H1 (cell line): ENCODE measurements around the gene HLF. TPM values are rescaled to one million over a fixed set of nuclear protein-coding genes. Genes with fewer than 3 reads are reported as not detected.

ENCODE experiments used
- CTCF ChIA-PET: fragments of 300-600 bp; sonication (Branson Sonifier 250); formaldehyde crosslinking; loops from one replicate; lab custom pipeline; 2021; ENCODE audit not compliant: partially characterized antibody; lab: Charles Lee
- POLR2A ChIA-PET: fragments of 300-600 bp; sonication (Branson Sonifier 250); formaldehyde crosslinking; loops from one replicate; lab custom pipeline; 2021; ENCODE audit warnings: inconsistent platforms; ENCODE audit not compliant: partially characterized antibody; lab: Charles Lee
- DNase-seq, 2 experiments: peaks; one replicate each; pipeline versions ENCODE4 v3.0.0 to v3.0.0-alpha.2; 2010 to 2022; ENCODE audit warnings: low spot score in 2 of 2, low read depth in 1 of 2, mixed read lengths in 1 of 2
- FAIRE-seq: peaks from 2 replicates; lab custom pipeline; 2011; peaks lifted over from hg19 to GRCh38; lab: Jason Lieb, UNC
- H2AFZ ChIP-seq: 2 replicates; pipeline ENCODE4 v1.8.1; 2012; ENCODE audit warnings: low read length, inconsistent platforms
- H2AK5ac ChIP-seq: 2 replicates; pipeline ENCODE4 v1.6.1; 2013; ENCODE audit warnings: low read depth, low read length
- H2BK120ac ChIP-seq: replicated peaks from 2 replicates; pipeline ENCODE3; 2013; ENCODE audit warnings: low read depth, low read length, inconsistent platforms
- H2BK12ac ChIP-seq: 2 replicates; pipeline ENCODE4 v1.6.1; 2013; ENCODE audit warnings: low read depth, low read length
- H2BK15ac ChIP-seq: 2 replicates; pipeline ENCODE4 v1.6.1; 2013; ENCODE audit warnings: low read length
- H2BK20ac ChIP-seq: 2 replicates; pipeline ENCODE4 v1.6.1; 2013; ENCODE audit warnings: low read length
- H2BK5ac ChIP-seq: 2 replicates; pipeline ENCODE4 v1.6.1; 2013; ENCODE audit warnings: low read depth, low read length
- H3K14ac ChIP-seq: 2 replicates; pipeline ENCODE4 v1.6.1; 2013; ENCODE audit warnings: inconsistent platforms; ENCODE audit not compliant: insufficient read length
- H3K18ac ChIP-seq: 2 replicates; pipeline ENCODE4 v1.6.1; 2013; ENCODE audit warnings: low read length; ENCODE audit errors: extremely low read depth
- H3K23ac ChIP-seq: 2 replicates; pipeline ENCODE4 v1.6.1; 2013; ENCODE audit warnings: inconsistent platforms; ENCODE audit not compliant: insufficient read length
- H3K23me2 ChIP-seq: 2 replicates; pipeline ENCODE4 v1.6.1; 2013; ENCODE audit warnings: low read depth, low read length
- H3K27ac ChIP-seq: 2 replicates; pipeline ENCODE4 v1.6.1; 2011; ENCODE audit warnings: low read depth, low read length, inconsistent platforms
- H3K27me3 ChIP-seq, 4 experiments: replicated peaks in 1 of 4; 1 replicate in 1 of 4; 2 replicates in 3 of 4; pipeline versions ENCODE4 v1.6.1 to v1.8.1; 2011 to 2013; ENCODE audit warnings: low read length in 3 of 4, mild to moderate bottlenecking in 3 of 4, inconsistent platforms in 2 of 4, mixed read lengths in 2 of 4, moderate library complexity in 1 of 4; ENCODE audit not compliant: control insufficient read depth in 3 of 4, insufficient read depth in 3 of 4; ENCODE audit errors: extremely low read depth in 1 of 4
- H3K36me3 ChIP-seq, 4 experiments: 2 replicates each; pipeline versions ENCODE4 v1.6.1 to v1.8.1; 2011 to 2013; ENCODE audit warnings: mild to moderate bottlenecking in 4 of 4, low read length in 3 of 4, moderate library complexity in 2 of 4, control low read depth in 1 of 4, inconsistent platforms in 1 of 4; ENCODE audit not compliant: insufficient read depth in 4 of 4, control insufficient read depth in 2 of 4
- H3K4ac ChIP-seq: replicated peaks from 2 replicates; pipeline ENCODE3; 2013; ENCODE audit warnings: low read length, low read depth, mixed read lengths, inconsistent platforms; ENCODE audit not compliant: insufficient read length
- H3K4me1 ChIP-seq, 4 experiments: replicated peaks in 1 of 4; 1 replicate in 1 of 4; 2 replicates in 3 of 4; pipeline versions ENCODE4 v1.6.1 to v1.8.1; 2011 to 2013; ENCODE audit warnings: low read length in 3 of 4, inconsistent platforms in 2 of 4, mixed read lengths in 1 of 4; ENCODE audit not compliant: insufficient read depth in 4 of 4, control insufficient read depth in 3 of 4
- H3K4me2 ChIP-seq, 2 experiments: 2 replicates each; pipeline versions ENCODE4 v1.6.1 to v1.8.1; 2011 to 2013; ENCODE audit warnings: low read depth in 2 of 2, low read length in 2 of 2, control low read depth in 1 of 2, inconsistent platforms in 1 of 2, mild to moderate bottlenecking in 1 of 2; ENCODE audit not compliant: insufficient read depth in 1 of 2
- H3K4me3 ChIP-seq, 4 experiments: fragments of 200-600, 300-600 bp in 1 of 4; sonication (generic), shearing (Covaris generic), sonication (Bioruptor Twin) in 1 of 4; 2 replicates each; pipeline versions ENCODE4 v1.5.1 to v1.8.1; 2011 to 2016; ENCODE audit warnings: low read length in 4 of 4, low read depth in 3 of 4, control low read depth in 2 of 4, inconsistent platforms in 2 of 4, mild to moderate bottlenecking in 2 of 4, mixed read lengths in 1 of 4, moderate library complexity in 1 of 4; ENCODE audit not compliant: insufficient read depth in 2 of 4; ENCODE audit errors: extremely low read depth in 1 of 4
- H3K56ac ChIP-seq: replicated peaks from 2 replicates; pipeline ENCODE3; 2013; ENCODE audit warnings: low read depth, mild to moderate bottlenecking, mixed read lengths, low read length, inconsistent platforms; ENCODE audit not compliant: insufficient read length
- H3K79me1 ChIP-seq: 2 replicates; pipeline ENCODE4 v1.6.1; 2013; ENCODE audit warnings: low read depth, low read length, control low read depth
- H3K79me2 ChIP-seq, 2 experiments: 2 replicates each; pipeline versions ENCODE4 v1.6.1 to v1.8.1; 2012 to 2013; ENCODE audit warnings: low read length in 2 of 2, mild to moderate bottlenecking in 2 of 2, inconsistent platforms in 1 of 2; ENCODE audit not compliant: insufficient read depth in 2 of 2, control insufficient read depth in 1 of 2
- H3K9ac ChIP-seq, 4 experiments: replicated peaks in 1 of 4; 1 replicate in 1 of 4; 2 replicates in 3 of 4; pipeline versions ENCODE4 v1.6.1 to v1.8.1; 2011 to 2013; ENCODE audit warnings: low read depth in 3 of 4, low read length in 3 of 4, control low read depth in 2 of 4, mild to moderate bottlenecking in 2 of 4, moderate library complexity in 2 of 4, inconsistent platforms in 1 of 4; ENCODE audit errors: extremely low read depth in 1 of 4
- H3K9me3 ChIP-seq, 2 experiments: 2 replicates each; pipeline versions ENCODE4 v1.6.1 to v1.8.1; 2012 to 2013; ENCODE audit warnings: mild to moderate bottlenecking in 2 of 2, moderate library complexity in 2 of 2, control low read depth in 1 of 2, inconsistent platforms in 1 of 2, low read depth in 1 of 2, low read length in 1 of 2, mixed read lengths in 1 of 2; ENCODE audit not compliant: insufficient read depth in 2 of 2
- H4K20me1 ChIP-seq, 2 experiments: replicated peaks in 1 of 2; 2 replicates each; pipeline versions ENCODE3 to v1.8.1; 2011 to 2013; ENCODE audit warnings: inconsistent platforms in 2 of 2, low read length in 2 of 2, mild to moderate bottlenecking in 1 of 2; ENCODE audit not compliant: insufficient read depth in 2 of 2, control insufficient read depth in 1 of 2
- H4K5ac ChIP-seq: 2 replicates; pipeline ENCODE4 v1.6.1; 2013; ENCODE audit warnings: low read length, low read depth, mixed read lengths, inconsistent platforms; ENCODE audit not compliant: insufficient read length
- H4K8ac ChIP-seq: 2 replicates; pipeline ENCODE4 v1.8.0; 2013; ENCODE audit warnings: mild to moderate bottlenecking, moderate library complexity, low read length, inconsistent platforms; ENCODE audit not compliant: insufficient read depth; ENCODE audit errors: extremely low read depth
- H4K91ac ChIP-seq: replicated peaks from 2 replicates; pipeline ENCODE3; 2013; ENCODE audit warnings: low read length, mixed read lengths, inconsistent platforms; ENCODE audit not compliant: insufficient read length
- FOSL1 ChIP-seq: IDR thresholded peaks from 2 replicates; pipeline ENCODE4 v1.6.1; 2011; ENCODE audit warnings: mild to moderate bottlenecking, low read depth, low read length, moderate library complexity; ENCODE audit not compliant: insufficient read depth
- NANOG ChIP-seq: IDR thresholded peaks from 2 replicates; pipeline ENCODE4 v1.6.1; 2011; ENCODE audit warnings: low read length, low read depth, mild to moderate bottlenecking, inconsistent platforms; ENCODE audit not compliant: insufficient read depth, poor library complexity, severe bottlenecking
- POLR2AphosphoS5 ChIP-seq: IDR thresholded peaks from 2 replicates; pipeline ENCODE4 v1.6.1; 2011; ENCODE audit warnings: low read depth, low read length
- WGBS, 2 experiments: shearing (Covaris generic) in 1 of 2; methylation state at CpG; one replicate each; pipeline versions ENCODE4 v1.1.6 to v1.1.7; 2013 to 2015; ENCODE audit warnings: low lambda C conversion rate in 2 of 2, mixed read lengths in 2 of 2, inconsistent platforms in 1 of 2, low coverage in 1 of 2, missing lambda C conversion rate in 1 of 2; ENCODE audit not compliant: insufficient replicate concordance in 2 of 2, insufficient coverage in 1 of 2, insufficient read length in 1 of 2; ENCODE audit errors: extremely low coverage in 1 of 2, missing lambda C conversion rate in 1 of 2; 5-methylcytosine and 5-hydroxymethylcytosine counted together
- polyA plus RNA-seq, 7 experiments: library from polyadenylated mRNA; depleted of rRNA in 3 of 7; stranded (reverse) in 5 of 7; unstranded in 2 of 7; fragments of >200 nt in 5 of 7; fragments of 200-250 nt in 2 of 7; gene quantifications; 1 replicate in 5 of 7; 2 replicates in 1 of 7; 4 replicates in 1 of 7; pipeline versions ENCODE4 v1.2.1 to v1.2.3, GENCODE V29; 2011 to 2013; ENCODE audit warnings: missing spikeins in 2 of 7, mixed read lengths in 2 of 7
- total RNA-seq: library from RNA; stranded (reverse); fragmentation: NEBNext Ultra II Directional; extraction: Animal tissue kit (Norgen Biotek cat#: 25700); gene quantifications from 2 replicates; pipeline ENCODE4 v1.2.1, GENCODE V29; 2021

Gene HLF
- total and polyA plus RNA-seq, 2 of the 8 experiments (the other 6 are each of a cell fraction or from before 2014, with no cell fraction given) = 0.39 to 0.60 TPM

GRCh38 chr17:55302407-55302787 lies 37.6 kb downstream of the HLF start:
- Histone ChIP-seq H2AK5ac (no peak overlapping the region), H3K9me3 (no peaks in the 10 kb centered on the region), H3K4me3 (no peak overlapping the region), H3K14ac (no peak overlapping the region), H2BK120ac (no peak overlapping the region), H3K36me3 (no peaks in the 10 kb centered on the region), H3K23ac (no peak overlapping the region), H3K4me2 (no peak overlapping the region), H3K79me1 (no peaks in the 10 kb centered on the region), H2BK12ac (no peak overlapping the region), H4K5ac (no peak overlapping the region), H2BK15ac (no peak overlapping the region), H3K18ac (no peak overlapping the region), H4K91ac (no peak overlapping the region), H3K4ac (no peak overlapping the region), H4K8ac (no peak overlapping the region), H3K79me2 (no peaks in the 10 kb centered on the region), H3K23me2 (no peaks in the 10 kb centered on the region), H3K4me1 (peaks cover 0 to 4% (median 2%) of the 10 kb centered on the region in 4 experiments; a peak in 2 of 7 replicates), H3K27ac (no peak overlapping the region), H2BK20ac (no peak overlapping the region), H4K20me1 (no peaks in the 10 kb centered on the region), H3K9ac (no peak overlapping the region), H2BK5ac (no peak overlapping the region), H3K27me3 (no peaks in the 10 kb centered on the region), H3K56ac (no peak overlapping the region), H2AFZ (no peak overlapping the region)
- ChIA-PET POLR2A (no interaction called here), CTCF (interaction anchor here (1.6 to 3.0 kb wide), 2 partner anchors 45 to 54 kb away, joined by 7 to 20 read pairs; no protein-coding TSS in a partner anchor)
- 86% methylated on average over 6 of the region's 6 CpGs; no CpG with 5 or more reads in 1 of the 2 experiments for WGBS, 2 experiments
- FAIRE-seq = no peak
- no peak for TF ChIP-seq NANOG
- no peak for TF ChIP-seq POLR2AphosphoS5
- TF ChIP-seq FOSL1 = no peak
- DNase-seq = no peak
